HEK293 (cell line): ENCODE results near the gene SNORC.

Experiments
- CTCF ChIA-PET: fragments of 350-600 bp; formaldehyde crosslinking; extraction: SDS; loops from one replicate; lab custom pipeline; 2021; ENCODE audit warnings: antibody characterized with exemption; lab: Yijun Ruan, JAX
- POLR2A ChIA-PET: fragments of 300-600 bp; formaldehyde crosslinking; extraction: SDS; loops from one replicate; lab custom pipeline; 2020; ENCODE audit warnings: antibody characterized with exemption, inconsistent platforms; lab: Yijun Ruan, JAX
- H3K27ac ChIP-seq: fragments of 200-500 bp; sonication (Bioruptor generic); 2 replicates; pipeline ENCODE4 v1.5.1; 2014; ENCODE audit warnings: low read depth, low read length, control low read depth, inconsistent platforms; ENCODE audit errors: extremely low read depth
- H3K36me3 ChIP-seq, 2 experiments: fragments of 200-500 bp in 1 of 2; sonication (Bioruptor generic) in 1 of 2; 1 replicate in 1 of 2; 2 replicates in 1 of 2; pipeline ENCODE4 v1.5.1; 2014 to 2017; ENCODE audit warnings: inconsistent platforms in 2 of 2, low read length in 2 of 2; ENCODE audit not compliant: control insufficient read depth in 2 of 2, insufficient read depth in 1 of 2
- H3K4me1 ChIP-seq: fragments of 200-500 bp; sonication (Bioruptor generic); 2 replicates; pipeline ENCODE4 v1.5.1; 2014; ENCODE audit warnings: mild to moderate bottlenecking, low read length, inconsistent platforms; ENCODE audit not compliant: control insufficient read depth, insufficient read depth
- H3K4me3 ChIP-seq: 2 replicates; pipeline ENCODE4 v1.5.1; 2011; ENCODE audit warnings: low read depth, mild to moderate bottlenecking, control low read depth, low read length, moderate library complexity
- H3K9me3 ChIP-seq: fragments of 200-500 bp; sonication (Bioruptor generic); 2 replicates; pipeline ENCODE4 v1.5.1; 2014; ENCODE audit warnings: low read depth, low read length, inconsistent platforms; ENCODE audit not compliant: control insufficient read depth, insufficient read depth
- HOXC10 ChIP-seq: sonication (generic); formaldehyde crosslinking; IDR thresholded peaks from 2 replicates; pipeline ENCODE4 v1.8.1; 2023; ENCODE audit warnings: mild to moderate bottlenecking, missing genetic modification reagents
- KLF10 ChIP-seq: fragments of 450-650 bp; IDR thresholded peaks from 2 replicates; pipeline ENCODE4 v1.5.1; 2018; ENCODE audit warnings: missing biosample characterization, mild to moderate bottlenecking, missing genetic modification characterization
- OSR2 ChIP-seq: fragments of 450-650 bp; formaldehyde crosslinking; IDR thresholded peaks from 2 replicates; pipeline ENCODE4 v1.5.1; 2016; ENCODE audit warnings: missing biosample characterization, missing genetic modification characterization
- PRDM1 ChIP-seq: fragments of 450-650 bp; formaldehyde crosslinking; IDR thresholded peaks from 2 replicates; pipeline ENCODE4; 2016; ENCODE audit warnings: missing biosample characterization, missing genetic modification characterization
- ZBTB8A ChIP-seq: fragments of 450-650 bp; formaldehyde crosslinking; IDR thresholded peaks from 2 replicates; pipeline ENCODE4 v1.5.1; 2016; ENCODE audit warnings: missing biosample characterization, missing genetic modification characterization
- ZFP69B ChIP-seq: fragments of 450-650 bp; formaldehyde crosslinking; IDR thresholded peaks from 2 replicates; pipeline ENCODE4 v1.5.1; 2016; ENCODE audit warnings: missing biosample characterization, missing genetic modification characterization
- ZNF155 ChIP-seq: fragments of 450-650 bp; formaldehyde crosslinking; IDR thresholded peaks from 2 replicates; pipeline ENCODE4 v1.5.1; 2016; ENCODE audit warnings: missing biosample characterization, missing genetic modification characterization
- ZNF184 ChIP-seq: fragments of 450-650 bp; IDR thresholded peaks from 2 replicates; pipeline ENCODE4 v1.5.1; 2018; ENCODE audit warnings: missing biosample characterization, mild to moderate bottlenecking, missing genetic modification characterization
- ZNF221 ChIP-seq: fragments of 450-650 bp; formaldehyde crosslinking; IDR thresholded peaks from 2 replicates; pipeline ENCODE4 v1.5.1; 2017; ENCODE audit warnings: missing biosample characterization, missing genetic modification characterization, borderline replicate concordance
- ZNF629 ChIP-seq: fragments of 450-650 bp; formaldehyde crosslinking; IDR thresholded peaks from 2 replicates; pipeline ENCODE4 v1.5.1; 2017; ENCODE audit warnings: missing biosample characterization, missing genetic modification characterization
- ZNF664 ChIP-seq: fragments of 450-650 bp; formaldehyde crosslinking; IDR thresholded peaks from 2 replicates; pipeline ENCODE4 v1.5.1; 2016; ENCODE audit warnings: missing biosample characterization, missing genetic modification characterization
- TF ChIP-seq, protein P1 (sequence below): fragments of 450-650 bp; formaldehyde crosslinking; IDR thresholded peaks from 2 replicates; pipeline ENCODE4 v1.5.1; 2016; ENCODE audit warnings: missing biosample characterization, missing genetic modification characterization
- TF ChIP-seq, protein P2 (sequence below): fragments of 450-650 bp; formaldehyde crosslinking; IDR thresholded peaks from 2 replicates; pipeline ENCODE4 v1.5.1; 2016; ENCODE audit warnings: missing biosample characterization, missing genetic modification characterization
- TF ChIP-seq, protein P3 (sequence below): fragments of 450-650 bp; formaldehyde crosslinking; conservative IDR thresholded peaks from 2 replicates; pipeline ENCODE4 v1.5.1; 2016; ENCODE audit warnings: low read depth, missing biosample characterization, missing genetic modification characterization
- TF ChIP-seq, protein P4 (sequence below): fragments of 450-650 bp; formaldehyde crosslinking; IDR thresholded peaks from 2 replicates; pipeline ENCODE4 v1.5.1; 2016; ENCODE audit warnings: missing biosample characterization, missing genetic modification characterization, borderline replicate concordance

SNORC gene

DNA sequence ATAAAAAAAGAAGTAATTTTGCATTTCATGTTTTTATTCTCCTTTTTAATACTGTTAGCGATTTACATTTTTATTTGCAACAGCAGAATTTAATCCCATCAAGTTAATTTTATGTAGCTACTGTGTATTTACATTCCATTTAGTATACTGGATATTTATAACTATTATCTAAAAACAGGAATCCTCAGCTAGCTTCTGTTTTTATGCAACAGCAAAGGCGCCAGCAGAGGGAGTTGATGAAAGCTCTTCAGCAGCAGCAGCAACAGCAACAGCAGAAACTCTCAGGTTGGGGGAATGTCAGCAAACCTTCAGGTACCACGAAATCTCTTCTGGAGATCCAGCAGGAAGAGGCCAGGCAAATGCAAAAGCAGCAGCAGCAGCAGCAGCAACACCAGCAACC is 26.2 kb upstream of the SNORC start (continued):
- TF ChIP-seq, protein P1, sequence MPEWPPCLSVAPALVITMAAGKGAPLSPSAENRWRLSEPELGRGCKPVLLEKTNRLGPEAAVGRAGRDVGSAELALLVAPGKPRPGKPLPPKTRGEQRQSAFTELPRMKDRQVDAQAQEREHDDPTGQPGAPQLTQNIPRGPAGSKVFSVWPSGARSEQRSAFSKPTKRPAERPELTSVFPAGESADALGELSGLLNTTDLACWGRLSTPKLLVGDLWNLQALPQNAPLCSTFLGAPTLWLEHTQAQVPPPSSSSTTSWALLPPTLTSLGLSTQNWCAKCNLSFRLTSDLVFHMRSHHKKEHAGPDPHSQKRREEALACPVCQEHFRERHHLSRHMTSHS (tag by site-specific recombination): no peak

DNA sequence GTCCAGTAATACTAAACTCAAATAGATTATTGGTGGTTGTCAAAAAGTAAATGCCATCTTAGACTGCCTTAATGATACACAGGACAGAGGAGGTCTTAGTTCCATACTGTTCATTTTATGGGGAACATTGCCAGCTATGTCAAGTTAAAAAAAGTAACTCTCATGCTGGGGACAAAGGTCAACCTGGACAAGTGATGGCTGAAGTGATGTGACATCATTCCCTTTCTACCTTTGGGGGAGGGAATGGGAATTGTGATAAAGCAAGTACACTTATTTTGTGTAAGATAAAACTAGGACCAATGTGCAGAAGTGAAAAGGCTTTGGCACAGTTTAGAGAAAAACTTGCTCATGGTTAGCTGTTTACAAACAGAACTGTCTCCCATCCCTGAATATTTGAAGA is 24.0 kb upstream of the SNORC start:
- ChIA-PET CTCF (no interaction called here), POLR2A (no interaction called here)
- no peaks in the 10 kb centered on the region for H3K4me1 ChIP-seq
- H3K4me3 ChIP-seq: no peak overlapping the region
- no peaks in the 10 kb centered on the region for H3K9me3 ChIP-seq
- no peak overlapping the region for H3K27ac ChIP-seq
- TF ChIP-seq, protein P2, sequence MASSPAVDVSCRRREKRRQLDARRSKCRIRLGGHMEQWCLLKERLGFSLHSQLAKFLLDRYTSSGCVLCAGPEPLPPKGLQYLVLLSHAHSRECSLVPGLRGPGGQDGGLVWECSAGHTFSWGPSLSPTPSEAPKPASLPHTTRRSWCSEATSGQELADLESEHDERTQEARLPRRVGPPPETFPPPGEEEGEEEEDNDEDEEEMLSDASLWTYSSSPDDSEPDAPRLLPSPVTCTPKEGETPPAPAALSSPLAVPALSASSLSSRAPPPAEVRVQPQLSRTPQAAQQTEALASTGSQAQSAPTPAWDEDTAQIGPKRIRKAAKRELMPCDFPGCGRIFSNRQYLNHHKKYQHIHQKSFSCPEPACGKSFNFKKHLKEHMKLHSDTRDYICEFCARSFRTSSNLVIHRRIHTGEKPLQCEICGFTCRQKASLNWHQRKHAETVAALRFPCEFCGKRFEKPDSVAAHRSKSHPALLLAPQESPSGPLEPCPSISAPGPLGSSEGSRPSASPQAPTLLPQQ: no peak
- TF ChIP-seq OSR2 (tag by site-specific recombination) (no peak), PRDM1 (tag by site-specific recombination) (no peak), ZNF629 (tag by site-specific recombination) (no peak), KLF10 (no peak), ZNF155 (tag by site-specific recombination) (no peak), ZBTB8A (no peak), HOXC10 (CRISPR knock-in tag) (no peak), ZNF221 (tag by site-specific recombination) (no peak), ZNF184 (tag by site-specific recombination) (no peak), ZNF664 (no peak), ZFP69B (tag by site-specific recombination) (no peak)
- TF ChIP-seq, protein P1 (tag by site-specific recombination): no peak
- TF ChIP-seq, protein P3, sequence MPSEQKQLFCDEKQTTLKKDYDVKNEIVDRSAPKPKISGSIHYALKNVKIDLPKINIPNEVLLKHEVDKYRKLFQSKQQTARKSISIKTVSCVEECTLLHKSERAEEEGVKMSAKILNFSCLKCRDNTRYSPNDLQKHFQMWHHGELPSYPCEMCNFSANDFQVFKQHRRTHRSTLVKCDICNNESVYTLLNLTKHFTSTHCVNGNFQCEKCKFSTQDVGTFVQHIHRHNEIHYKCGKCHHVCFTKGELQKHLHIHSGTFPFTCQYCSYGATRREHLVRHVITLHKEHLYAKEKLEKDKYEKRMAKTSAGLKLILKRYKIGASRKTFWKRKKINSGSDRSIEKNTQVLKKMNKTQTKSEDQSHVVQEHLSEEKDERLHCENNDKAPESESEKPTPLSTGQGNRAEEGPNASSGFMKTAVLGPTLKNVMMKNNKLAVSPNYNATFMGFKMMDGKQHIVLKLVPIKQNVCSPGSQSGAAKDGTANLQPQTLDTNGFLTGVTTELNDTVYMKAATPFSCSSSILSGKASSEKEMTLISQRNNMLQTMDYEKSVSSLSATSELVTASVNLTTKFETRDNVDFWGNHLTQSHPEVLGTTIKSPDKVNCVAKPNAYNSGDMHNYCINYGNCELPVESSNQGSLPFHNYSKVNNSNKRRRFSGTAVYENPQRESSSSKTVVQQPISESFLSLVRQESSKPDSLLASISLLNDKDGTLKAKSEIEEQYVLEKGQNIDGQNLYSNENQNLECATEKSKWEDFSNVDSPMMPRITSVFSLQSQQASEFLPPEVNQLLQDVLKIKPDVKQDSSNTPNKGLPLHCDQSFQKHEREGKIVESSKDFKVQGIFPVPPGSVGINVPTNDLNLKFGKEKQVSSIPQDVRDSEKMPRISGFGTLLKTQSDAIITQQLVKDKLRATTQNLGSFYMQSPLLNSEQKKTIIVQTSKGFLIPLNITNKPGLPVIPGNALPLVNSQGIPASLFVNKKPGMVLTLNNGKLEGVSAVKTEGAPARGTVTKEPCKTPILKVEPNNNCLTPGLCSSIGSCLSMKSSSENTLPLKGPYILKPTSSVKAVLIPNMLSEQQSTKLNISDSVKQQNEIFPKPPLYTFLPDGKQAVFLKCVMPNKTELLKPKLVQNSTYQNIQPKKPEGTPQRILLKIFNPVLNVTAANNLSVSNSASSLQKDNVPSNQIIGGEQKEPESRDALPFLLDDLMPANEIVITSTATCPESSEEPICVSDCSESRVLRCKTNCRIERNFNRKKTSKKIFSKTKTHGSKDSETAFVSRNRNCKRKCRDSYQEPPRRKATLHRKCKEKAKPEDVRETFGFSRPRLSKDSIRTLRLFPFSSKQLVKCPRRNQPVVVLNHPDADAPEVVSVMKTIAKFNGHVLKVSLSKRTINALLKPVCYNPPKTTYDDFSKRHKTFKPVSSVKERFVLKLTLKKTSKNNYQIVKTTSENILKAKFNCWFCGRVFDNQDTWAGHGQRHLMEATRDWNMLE (tag by site-specific recombination): no peak
- TF ChIP-seq, protein P4, sequence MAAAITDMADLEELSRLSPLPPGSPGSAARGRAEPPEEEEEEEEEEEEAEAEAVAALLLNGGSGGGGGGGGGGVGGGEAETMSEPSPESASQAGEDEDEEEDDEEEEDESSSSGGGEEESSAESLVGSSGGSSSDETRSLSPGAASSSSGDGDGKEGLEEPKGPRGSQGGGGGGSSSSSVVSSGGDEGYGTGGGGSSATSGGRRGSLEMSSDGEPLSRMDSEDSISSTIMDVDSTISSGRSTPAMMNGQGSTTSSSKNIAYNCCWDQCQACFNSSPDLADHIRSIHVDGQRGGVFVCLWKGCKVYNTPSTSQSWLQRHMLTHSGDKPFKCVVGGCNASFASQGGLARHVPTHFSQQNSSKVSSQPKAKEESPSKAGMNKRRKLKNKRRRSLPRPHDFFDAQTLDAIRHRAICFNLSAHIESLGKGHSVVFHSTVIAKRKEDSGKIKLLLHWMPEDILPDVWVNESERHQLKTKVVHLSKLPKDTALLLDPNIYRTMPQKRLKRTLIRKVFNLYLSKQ (tag by site-specific recombination): no peak
- peaks cover 37 to 94% of the 10 kb centered on the region in 2 experiments for H3K36me3 ChIP-seq
